Activated CD4-positive, CD25-positive, alpha-beta regulatory T cell treated with anti-CD3 and anti-CD28 coated beads, Interleukin-2, amount 50 U/mL, for 16 hours (primary cell): ENCODE results near the gene OR8B8.
A peak's percentile ranks its signal among the peaks of the same experiment; 100 is the strongest.
"Not testable (repeated sequence)": the region's sequence is repeated elsewhere in the genome, so short reads cannot be mapped to it uniquely, and the experiment has no call there.

Experiments
- DNase-seq: peaks from one replicate; pipeline ENCODE4 v3.0.0-alpha.2; 2020; ENCODE audit warnings: low read depth, low spot score

Gene OR8B8

GRCh38 chr11:124441519-124441918 lies 4.0 kb downstream of the OR8B8 start:
- DNase-seq: no peak

GRCh38 chr11:124441081-124441480 lies 4.4 kb downstream of the OR8B8 start:
- no peak for DNase-seq

- no peak for DNase-seq
These were observed 4.9 kb downstream of the OR8B8 start for GRCh38 chr11:124440608-124441007.

GRCh38 chr11:124434699-124435098 lies 10.8 kb downstream of the OR8B8 start:
- DNase-seq: no peak

GRCh38 chr11:124429599-124429998 lies 15.9 kb downstream of the OR8B8 start:
- DNase-seq: no peak

GRCh38 chr11:124424384-124424921 lies 21.0 kb downstream of the OR8B8 start, which contains the start of gene OR8B4:
OR8B4 (minus strand) TSS chr11:124424871; CDS start chr11:124424871, 0 bp downstream.
- no peak for DNase-seq

- DNase-seq: no peak
These were observed 24.5 kb downstream of the OR8B8 start for GRCh38 chr11:124421043-124421442.

- no peak for DNase-seq
These were observed 30.1 kb downstream of the OR8B8 start for GRCh38 chr11:124415356-124415923.

GRCh38 chr11:124409906-124410305 lies 35.6 kb downstream of the OR8B8 start:
- DNase-seq: no peak

GRCh38 chr11:124405581-124405980 lies 39.9 kb downstream of the OR8B8 start:
- no peak for DNase-seq

- DNase-seq: not testable (repeated sequence)
These were observed 42.3 kb downstream of the OR8B8 start for GRCh38 chr11:124403186-124403585.

- DNase-seq: peak; percentile 1
These were observed 43.1 kb downstream of the OR8B8 start for GRCh38 chr11:124402326-124402922.

- DNase-seq: no peak
These were observed 46.6 kb downstream of the OR8B8 start, which contains the start of gene OR8B3 for GRCh38 chr11:124398924-124399323. OR8B3 (minus strand) TSS chr11:124399024; CDS start chr11:124397351, 1,673 bp downstream.

- not testable (repeated sequence) for DNase-seq
These were observed 48.6 kb downstream of the OR8B8 start for GRCh38 chr11:124396847-124397246.

GRCh38 chr11:124394408-124394807 lies 51.1 kb downstream of the OR8B8 start:
- no peak for DNase-seq
